ENCODE results near the gene F5.

The F5 gene

DNA sequence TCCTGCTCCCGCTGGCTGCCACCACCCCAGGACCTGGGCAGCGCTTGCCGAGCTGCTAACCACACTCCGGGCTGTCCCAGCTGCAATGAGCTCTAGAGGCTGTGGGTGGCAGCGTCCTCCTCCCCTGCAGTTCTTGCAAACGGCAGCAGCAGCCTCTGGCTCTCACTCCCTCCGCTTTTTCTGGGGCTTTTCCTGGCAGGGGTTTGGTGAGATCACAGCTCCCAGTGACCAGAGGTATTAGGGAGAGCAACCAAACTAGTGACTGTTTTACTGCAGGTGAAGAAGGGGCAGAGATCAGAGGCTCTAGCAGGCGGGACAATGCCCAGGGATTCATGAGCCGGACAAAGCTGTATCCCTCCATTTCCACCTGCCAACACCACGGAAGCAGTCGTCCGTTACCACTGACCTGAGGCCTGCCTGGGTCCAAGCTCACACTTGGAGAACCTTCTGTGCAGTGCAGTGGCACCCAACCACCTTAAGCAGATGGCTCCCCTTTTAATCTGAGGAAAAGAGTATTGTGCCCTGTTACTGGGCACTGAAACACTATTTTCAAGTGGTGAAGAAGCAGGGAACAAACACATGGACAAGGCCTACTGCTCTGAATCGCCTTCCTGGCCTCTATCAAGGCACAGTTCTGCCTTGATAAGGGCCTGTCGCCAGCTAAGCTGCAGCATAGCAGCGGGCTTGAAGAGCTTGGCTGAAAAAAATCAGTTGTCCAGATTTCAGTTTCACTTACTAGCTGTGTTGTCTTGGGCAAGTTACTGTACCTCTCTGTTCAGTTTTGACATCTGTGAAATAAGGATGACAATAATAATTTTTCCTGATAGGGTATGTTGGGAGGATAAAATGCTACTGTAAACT lies at the start of gene F5:
TSS of gene F5 (minus strand) at position 87 of the 861 bp plus-strand sequence. CDS start 95 bp downstream, outside the sequence.
- peak; percentile 88 for DNase-seq

DNA sequence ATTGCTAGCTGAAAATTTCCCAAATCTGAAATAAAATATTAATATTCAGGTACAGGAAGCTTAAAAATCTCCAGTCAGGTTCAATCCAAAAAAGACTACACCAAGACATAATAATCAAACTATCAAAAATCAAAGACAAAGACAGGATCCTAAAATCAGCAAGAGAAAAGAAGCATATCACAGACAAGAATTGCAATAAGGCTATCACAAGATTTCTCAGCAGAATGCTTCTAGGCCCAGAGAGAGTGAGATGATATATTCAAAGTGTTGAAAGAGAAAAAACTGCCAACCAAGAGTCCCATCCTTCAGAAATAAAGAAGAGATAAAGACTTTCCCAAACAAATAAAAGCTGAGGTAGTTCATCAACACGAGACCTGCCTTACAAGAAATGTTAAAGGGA lies 48.6 kb upstream of the F5 start:
- DNase-seq, result no peak

- DNase-seq, result no peak
These were observed 47.9 kb upstream of the F5 start for GRCh38 chr1:169634145-169634544.

GRCh38 chr1:169631249-169631648 lies 45.0 kb upstream of the F5 start:
- no peak for DNase-seq

GRCh38 chr1:169630006-169630405 lies 43.7 kb upstream of the F5 start, which contains the start of gene SELP:
Gene SELP, minus strand, starts transcription at chr1:169630124. Its CDS starts 50 bp downstream, at chr1:169630074.
- no peak for DNase-seq

DNA sequence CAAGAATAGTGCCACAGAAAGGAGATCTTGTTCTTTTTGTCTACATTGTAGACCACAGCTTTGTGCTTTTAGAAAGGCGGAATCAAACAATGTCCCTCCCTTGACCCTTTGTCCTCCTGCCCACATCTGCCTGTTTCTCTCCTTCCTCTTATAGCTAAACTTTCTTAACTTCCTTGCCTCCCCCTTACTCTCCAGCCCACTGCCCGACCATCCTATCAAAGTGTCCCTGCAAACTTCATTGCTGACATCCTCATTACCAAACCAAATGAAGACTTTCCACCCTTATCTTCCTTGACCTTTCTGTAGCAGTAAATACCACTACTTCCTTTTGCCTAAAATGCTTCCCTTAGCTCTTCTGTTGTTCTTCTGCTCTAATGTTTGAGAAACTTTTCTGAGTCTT lies 38.6 kb upstream of the F5 start:
- no peak for DNase-seq

DNA sequence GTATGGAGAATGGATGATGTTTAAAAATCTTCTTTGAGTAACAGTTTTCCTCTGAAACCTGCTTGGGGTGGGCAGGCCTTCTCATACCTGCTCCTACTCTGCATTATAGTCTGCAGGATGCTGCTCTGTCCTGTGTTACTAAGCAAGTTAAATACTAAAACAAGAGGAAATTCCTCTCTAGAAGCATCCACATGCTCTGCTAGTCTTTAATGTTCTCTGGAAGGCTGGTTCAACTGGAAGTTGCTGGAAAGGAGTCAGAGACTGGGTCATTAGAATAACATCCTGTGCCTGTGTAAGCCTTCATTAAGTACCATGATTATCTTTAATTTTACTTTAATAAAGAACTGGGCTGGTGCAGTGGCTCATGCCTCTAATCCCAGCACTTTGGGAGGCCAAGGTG lies 37.8 kb upstream of the F5 start:
- DNase-seq, result no peak

GRCh38 chr1:169623132-169623926 lies 37.0 kb upstream of the F5 start:
- DNase-seq, result peak; percentile 15

GRCh38 chr1:169620565-169620964 lies 34.3 kb upstream of the F5 start:
- DNase-seq, result no peak

GRCh38 chr1:169618367-169618766 lies 32.1 kb upstream of the F5 start:
- no peak for DNase-seq

GRCh38 chr1:169615803-169616202 lies 29.5 kb upstream of the F5 start:
- no peak for DNase-seq

GRCh38 chr1:169610858-169611257 lies 24.6 kb upstream of the F5 start:
- DNase-seq, result no peak

DNA sequence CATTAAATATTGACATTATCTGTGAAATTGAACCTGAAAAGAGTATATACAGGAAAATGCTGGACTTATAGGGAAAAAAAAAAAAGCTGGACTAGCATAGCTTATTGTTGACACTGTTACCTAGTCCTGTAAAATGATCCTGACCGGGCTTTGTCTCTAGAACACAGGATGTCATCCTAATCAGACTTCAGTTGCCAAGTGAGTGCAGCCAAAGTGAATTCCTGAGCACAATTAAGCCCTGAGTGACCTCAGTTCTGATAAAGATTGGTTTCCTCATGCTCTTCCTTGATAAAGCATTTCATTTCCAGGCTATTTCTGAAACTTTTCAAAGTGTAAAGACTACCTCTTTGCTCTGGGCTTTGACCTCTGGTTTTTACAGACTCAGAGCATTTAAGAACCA lies 23.8 kb upstream of the F5 start:
- no peak for DNase-seq

DNA sequence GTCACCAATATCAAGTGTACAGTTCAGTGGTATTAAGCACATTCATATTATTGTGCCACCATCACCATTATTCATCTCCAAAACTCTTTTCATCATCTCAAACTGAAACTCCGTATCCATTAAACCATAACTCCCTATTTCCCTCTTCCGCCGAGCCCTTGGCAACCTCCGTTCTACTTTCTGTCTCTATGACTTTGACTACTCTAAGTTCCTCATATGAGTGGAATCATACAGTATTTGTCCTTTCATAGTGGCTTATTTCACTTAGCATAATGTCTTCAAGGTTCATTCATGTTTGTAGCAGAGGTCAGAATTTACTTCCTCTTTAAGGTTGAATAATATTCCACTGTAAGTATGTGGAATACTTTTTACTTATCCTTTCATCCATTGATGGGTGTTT lies 21.9 kb upstream of the F5 start:
- DNase-seq, result no peak

DNA sequence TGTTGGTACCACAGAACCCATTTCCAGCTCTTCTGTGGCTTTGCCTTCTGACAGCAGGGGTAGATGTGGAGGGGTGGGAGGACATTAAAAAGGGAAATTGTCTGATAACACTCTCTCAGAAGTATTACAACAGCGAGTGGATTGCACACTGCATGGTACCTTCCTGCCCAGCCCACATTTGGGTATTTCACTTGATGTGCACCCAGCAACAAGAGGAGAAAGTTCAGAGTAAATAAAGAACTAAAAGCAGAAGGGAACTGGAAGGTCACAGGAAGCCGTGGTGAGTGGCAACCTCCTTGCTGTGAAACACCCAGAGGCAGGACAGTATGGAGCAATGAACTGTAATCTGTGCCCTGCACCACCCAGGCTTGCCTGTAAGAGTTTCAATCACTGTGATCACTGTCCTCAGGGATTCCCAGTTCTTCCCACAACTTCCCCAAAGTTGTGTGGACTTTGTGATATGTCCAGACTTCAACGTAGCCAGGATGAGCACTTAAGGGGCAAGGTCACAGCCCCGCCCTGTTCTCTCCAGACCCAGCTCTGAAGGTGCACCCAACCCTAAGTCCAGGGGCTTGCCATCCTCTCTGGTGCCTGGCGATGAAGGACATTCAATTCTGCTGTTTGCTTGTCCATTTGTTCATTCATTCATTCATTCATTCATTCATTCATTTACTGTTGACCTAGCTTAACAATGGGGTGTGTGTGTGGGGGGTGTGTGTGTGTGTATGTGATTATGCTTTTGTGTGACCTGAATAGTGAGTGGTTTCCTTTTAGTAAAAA lies 18.7 kb upstream of the F5 start:
- peak; percentile 48 for DNase-seq

- no peak for DNase-seq
These were observed 15.0 kb upstream of the F5 start for GRCh38 chr1:169601096-169601881.

DNA sequence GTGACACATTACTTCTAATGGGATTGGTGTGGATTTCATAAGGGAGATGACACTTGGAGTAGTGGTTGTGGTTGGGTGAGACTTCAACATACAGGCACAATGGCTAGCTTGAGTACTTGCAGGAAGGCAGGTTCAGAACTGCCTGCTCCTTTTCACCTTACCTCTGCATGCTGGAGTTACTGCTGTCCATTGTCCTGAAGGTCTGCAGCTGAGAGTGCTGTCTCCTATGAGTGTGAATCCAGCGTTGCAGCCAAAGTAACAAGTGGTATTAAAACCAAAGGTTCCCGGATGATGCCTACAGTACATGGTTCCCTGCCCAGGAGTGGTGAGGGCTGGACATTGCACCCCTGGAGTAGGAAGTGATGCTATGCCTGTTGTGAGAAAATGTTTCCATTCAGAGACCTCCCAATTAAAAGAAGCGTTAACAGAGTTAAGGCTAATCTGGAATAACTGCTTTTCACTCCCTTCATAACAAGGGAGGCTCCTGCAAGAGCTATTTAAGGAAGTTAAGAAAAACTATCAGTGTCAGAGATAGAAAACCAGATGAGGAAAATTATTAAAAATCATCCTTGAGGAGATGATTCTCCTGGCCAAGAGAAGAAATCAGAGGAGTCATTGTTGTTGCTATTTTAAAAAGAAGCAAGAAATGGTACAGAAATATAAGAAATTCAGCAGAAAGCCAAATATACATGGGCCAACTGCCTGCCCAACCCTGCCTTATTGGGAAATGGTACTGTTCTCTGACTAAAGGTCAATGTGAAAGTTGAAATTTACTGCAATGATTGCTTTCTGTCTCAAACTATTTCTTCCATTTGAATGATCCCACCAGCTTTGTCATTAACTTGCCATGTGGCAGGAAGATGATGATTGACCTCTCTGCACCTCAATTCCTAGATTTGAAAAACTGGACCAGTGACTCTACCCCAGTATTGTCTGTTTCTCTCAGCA lies 9.8 kb upstream of the F5 start:
- peak; percentile 41 for DNase-seq

GRCh38 chr1:169594391-169594790 lies 8.1 kb upstream of the F5 start:
- peak; percentile 54 for DNase-seq

GRCh38 chr1:169590932-169591331 lies 4.7 kb upstream of the F5 start:
- DNase-seq, result peak; percentile 35

- DNase-seq, result peak; percentile 43
These were observed 2.7 kb upstream of the F5 start for GRCh38 chr1:169588785-169589485.

All from activated CD4-positive, alpha-beta T cell treated with anti-CD3 and anti-CD28 coated beads for 48 hours (primary cell).